WTC11 (cell line): ENCODE measurements around the gene BOLL. TPM values are rescaled to one million over a fixed set of nuclear protein-coding genes. Genes with fewer than 3 reads are reported as not detected.

ENCODE experiments used
- ATAC-seq: fragments of 200-7000 bp; cut with Tn5 transposase; 2 replicates; pipeline ENCODE4 v1.10.0; 2021; ENCODE audit warnings: mild to moderate bottlenecking, moderate library complexity
- CTCF ChIA-PET: fragments of 300-600 bp; sonication (Branson Sonifier 250); formaldehyde crosslinking; loops from one replicate; lab custom pipeline; 2021; ENCODE audit warnings: antibody characterized with exemption; lab: Charles Lee
- POLR2A ChIA-PET: fragments of 350-600 bp; sonication (Branson Sonifier 250); formaldehyde crosslinking; loops from one replicate; lab custom pipeline; 2021; ENCODE audit warnings: antibody characterized with exemption; lab: Charles Lee
- DNase-seq: peaks from one replicate; pipeline ENCODE4 v3.0.0; 2021; ENCODE audit warnings: low spot score
- H3K27ac Mint-ChIP-seq: 2 replicates; pipeline ENCODE4 v1.8.0; 2021; ENCODE audit warnings: mixed read lengths
- H3K27me3 Mint-ChIP-seq: 2 replicates; pipeline ENCODE4 v1.8.0; 2021; ENCODE audit warnings: low read depth, mild to moderate bottlenecking, moderate library complexity, mixed read lengths
- H3K36me3 Mint-ChIP-seq: 2 replicates; pipeline ENCODE4 v1.8.0; 2021; ENCODE audit warnings: mixed read lengths
- H3K4me1 Mint-ChIP-seq: 2 replicates; pipeline ENCODE4 v1.8.0; 2022; ENCODE audit warnings: mixed read lengths
- H3K4me3 Mint-ChIP-seq: 2 replicates; pipeline ENCODE4 v1.8.0; 2021; ENCODE audit warnings: mild to moderate bottlenecking, moderate library complexity, mixed read lengths
- H3K9me3 Mint-ChIP-seq: 2 replicates; pipeline ENCODE4 v1.8.0; 2021; ENCODE audit warnings: mixed read lengths
- CBFB ChIP-seq: sonication (generic); formaldehyde crosslinking; IDR thresholded peaks from 2 replicates; pipeline ENCODE4 v1.8.1; 2022; ENCODE audit warnings: mild to moderate bottlenecking, low read depth, missing genetic modification reagents
- CREB1 ChIP-seq: sonication (generic); formaldehyde crosslinking; IDR thresholded peaks from 2 replicates; pipeline ENCODE4 v1.8.0; 2023; ENCODE audit warnings: mild to moderate bottlenecking, missing genetic modification reagents
- FOXJ3 ChIP-seq: sonication (generic); formaldehyde crosslinking; IDR thresholded peaks from 2 replicates; pipeline ENCODE4 v1.9.0; 2021; ENCODE audit warnings: missing genetic modification reagents, mild to moderate bottlenecking, borderline replicate concordance
- PRRX2 ChIP-seq: fragments of 250-450 bp; sonication (Bioruptor Pico); IDR thresholded peaks from 2 replicates; pipeline ENCODE4 v1.8.0; 2021; ENCODE audit warnings: mild to moderate bottlenecking
- SOX15 ChIP-seq: fragments of 250-450 bp; sonication (Bioruptor Pico); IDR thresholded peaks from 2 replicates; pipeline ENCODE4 v1.9.0; 2021; ENCODE audit warnings: mild to moderate bottlenecking
- SP1 ChIP-seq: sonication (generic); formaldehyde crosslinking; conservative IDR thresholded peaks from 2 replicates; pipeline ENCODE4 v1.8.1; 2022; ENCODE audit warnings: missing genetic modification reagents
- TEAD1 ChIP-seq: sonication (generic); formaldehyde crosslinking; IDR thresholded peaks from 2 replicates; pipeline ENCODE4 v1.8.0; 2022; ENCODE audit warnings: mild to moderate bottlenecking, missing genetic modification reagents
- TP53 ChIP-seq: sonication (generic); formaldehyde crosslinking; IDR thresholded peaks from 2 replicates; pipeline ENCODE4 v1.8.1; 2023; ENCODE audit warnings: mild to moderate bottlenecking, missing genetic modification reagents
- ZNF232 ChIP-seq: sonication (generic); formaldehyde crosslinking; IDR thresholded peaks from 2 replicates; pipeline ENCODE4 v1.8.0; 2022; ENCODE audit warnings: mild to moderate bottlenecking, missing genetic modification reagents
- ZNF416 ChIP-seq: fragments of 250-450 bp; sonication (Bioruptor Pico); IDR thresholded peaks from 2 replicates; pipeline ENCODE4 v1.9.0; 2021; ENCODE audit warnings: mild to moderate bottlenecking, inconsistent platforms
- ZNF671 ChIP-seq: fragments of 250-450 bp; sonication (Bioruptor Pico); IDR thresholded peaks from 2 replicates; pipeline ENCODE4 v1.8.0; 2021; ENCODE audit warnings: mild to moderate bottlenecking
- total RNA-seq: library from RNA; stranded (reverse); gene quantifications from 3 replicates; pipeline ENCODE4 v1.2.3, GENCODE V29; 2021
- TF ChIP-seq, protein P1 (sequence below): sonication (generic); formaldehyde crosslinking; IDR thresholded peaks from 2 replicates; pipeline ENCODE4 v1.8.1; 2023; ENCODE audit warnings: mild to moderate bottlenecking, missing genetic modification reagents
- TF ChIP-seq, protein P2 (sequence below): fragments of 250-450 bp; sonication (Bioruptor Pico); conservative IDR thresholded peaks from 2 replicates; pipeline ENCODE4 v1.9.0; 2021; ENCODE audit warnings: mild to moderate bottlenecking
- TF ChIP-seq, protein P3 (sequence below): sonication (generic); formaldehyde crosslinking; IDR thresholded peaks from 2 replicates; pipeline ENCODE4 v1.8.1; 2023; ENCODE audit warnings: mild to moderate bottlenecking, missing genetic modification reagents, borderline replicate concordance
- TF ChIP-seq, protein P4 (sequence below): sonication (generic); formaldehyde crosslinking; IDR thresholded peaks from 2 replicates; pipeline ENCODE4 v1.8.0; 2022; ENCODE audit warnings: mild to moderate bottlenecking, missing genetic modification reagents
- TF ChIP-seq, protein P5 (sequence below): sonication (generic); formaldehyde crosslinking; IDR thresholded peaks from 2 replicates; pipeline ENCODE4 v1.8.1; 2022; ENCODE audit warnings: low read depth, missing genetic modification reagents, borderline replicate concordance
- TF ChIP-seq, protein P6 (sequence below): sonication (generic); formaldehyde crosslinking; conservative IDR thresholded peaks from 2 replicates; pipeline ENCODE4 v1.8.1; 2022; ENCODE audit warnings: mild to moderate bottlenecking, missing genetic modification reagents
- TF ChIP-seq, protein P7 (sequence below): fragments of 250-450 bp; sonication (Bioruptor Pico); IDR thresholded peaks from 2 replicates; pipeline ENCODE4 v2.1.2; 2022; ENCODE audit warnings: mild to moderate bottlenecking, moderate library complexity
- TF ChIP-seq, protein P8 (sequence below): sonication (generic); formaldehyde crosslinking; IDR thresholded peaks from 2 replicates; pipeline ENCODE4 v1.8.1; 2023; ENCODE audit warnings: mild to moderate bottlenecking, moderate library complexity, missing genetic modification reagents

Gene BOLL
- total RNA-seq, 1 experiment from 2014 or later: 0.13 TPM

DNA sequence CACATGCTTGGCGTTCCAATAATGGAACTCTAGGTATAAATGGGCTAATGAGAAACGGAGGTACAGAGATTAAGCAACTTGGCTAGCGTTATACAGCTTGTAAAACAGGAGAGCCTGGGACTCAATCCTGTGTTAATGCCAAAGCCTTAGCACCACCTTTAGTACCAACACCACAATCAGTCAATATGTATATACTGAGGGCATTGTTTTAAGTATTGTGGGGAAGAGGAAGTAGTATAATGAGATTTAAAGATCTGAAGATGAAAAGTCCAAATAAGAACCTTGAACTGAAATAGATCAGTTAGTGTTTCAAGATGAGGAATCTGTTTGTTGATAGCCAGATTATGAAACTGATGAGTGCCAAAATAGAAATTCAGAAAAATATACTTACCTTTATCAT lies 71.8 kb downstream of the BOLL start (continued):
- TF ChIP-seq, protein P1, sequence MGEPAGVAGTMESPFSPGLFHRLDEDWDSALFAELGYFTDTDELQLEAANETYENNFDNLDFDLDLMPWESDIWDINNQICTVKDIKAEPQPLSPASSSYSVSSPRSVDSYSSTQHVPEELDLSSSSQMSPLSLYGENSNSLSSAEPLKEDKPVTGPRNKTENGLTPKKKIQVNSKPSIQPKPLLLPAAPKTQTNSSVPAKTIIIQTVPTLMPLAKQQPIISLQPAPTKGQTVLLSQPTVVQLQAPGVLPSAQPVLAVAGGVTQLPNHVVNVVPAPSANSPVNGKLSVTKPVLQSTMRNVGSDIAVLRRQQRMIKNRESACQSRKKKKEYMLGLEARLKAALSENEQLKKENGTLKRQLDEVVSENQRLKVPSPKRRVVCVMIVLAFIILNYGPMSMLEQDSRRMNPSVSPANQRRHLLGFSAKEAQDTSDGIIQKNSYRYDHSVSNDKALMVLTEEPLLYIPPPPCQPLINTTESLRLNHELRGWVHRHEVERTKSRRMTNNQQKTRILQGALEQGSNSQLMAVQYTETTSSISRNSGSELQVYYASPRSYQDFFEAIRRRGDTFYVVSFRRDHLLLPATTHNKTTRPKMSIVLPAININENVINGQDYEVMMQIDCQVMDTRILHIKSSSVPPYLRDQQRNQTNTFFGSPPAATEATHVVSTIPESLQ (CRISPR knock-in tag): no peak
- no peak for TF ChIP-seq FOXJ3 (CRISPR knock-in tag)
- TF ChIP-seq PRRX2 (CRISPR knock-in tag): no peak
- no peak for TF ChIP-seq ZNF232
- TF ChIP-seq SP1: no peak
- TF ChIP-seq, protein P2, sequence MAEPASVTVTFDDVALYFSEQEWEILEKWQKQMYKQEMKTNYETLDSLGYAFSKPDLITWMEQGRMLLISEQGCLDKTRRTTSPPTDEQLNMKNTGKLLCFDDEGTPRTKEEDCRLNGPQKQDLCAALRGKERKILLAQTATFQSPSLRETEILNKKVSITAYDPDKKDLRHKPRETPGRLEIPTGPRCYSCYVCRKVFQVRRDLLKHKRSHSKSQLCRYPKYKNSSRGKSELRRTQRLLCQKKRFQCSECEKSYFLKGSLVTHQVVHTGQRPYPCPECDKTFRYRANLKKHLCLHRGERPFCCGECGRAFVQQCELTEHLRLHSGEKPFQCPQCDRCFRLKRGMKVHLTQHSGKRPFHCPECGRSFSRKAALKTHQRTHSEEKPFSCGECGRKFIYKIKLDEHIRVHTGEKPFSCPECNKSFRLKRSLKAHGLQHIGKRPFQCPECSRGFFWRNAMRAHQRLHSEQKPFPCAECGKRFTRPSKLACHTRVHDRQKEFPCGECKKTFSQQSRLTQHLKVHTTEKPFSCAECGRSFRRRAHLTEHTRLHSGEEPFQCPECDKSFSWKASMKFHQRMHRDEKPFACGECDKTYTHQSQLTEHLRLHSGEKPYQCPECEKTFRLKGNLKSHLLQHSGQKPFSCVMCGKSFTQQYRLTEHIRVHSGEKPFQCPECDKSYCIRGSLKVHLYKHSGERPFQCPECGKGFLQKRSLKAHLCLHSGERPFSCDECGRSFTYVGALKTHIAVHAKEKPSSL (CRISPR knock-in tag): no peak
- TF ChIP-seq, all 79 proteins: peak for 0

DNA sequence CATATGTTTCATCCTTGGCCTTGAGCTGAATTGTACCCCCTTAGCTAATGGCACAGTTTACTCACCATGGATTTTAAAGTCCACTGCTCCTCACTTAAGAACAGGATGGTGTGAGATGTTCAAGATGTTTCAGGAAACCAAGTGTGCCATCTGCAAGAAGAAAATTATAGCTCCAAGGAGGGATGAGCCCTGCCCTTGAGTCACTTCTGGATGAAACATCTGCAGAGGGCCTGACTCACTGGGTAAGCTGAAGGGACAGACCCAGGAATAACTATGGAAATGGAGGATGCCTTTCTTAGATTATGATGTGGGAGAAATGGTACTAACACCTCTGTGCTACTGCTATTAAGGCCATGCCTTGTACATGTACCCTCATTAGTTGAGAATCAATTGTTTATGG lies 73.5 kb downstream of the BOLL start:
- Mint-ChIP-seq H3K9me3 (no peaks in the 10 kb centered on the region), H3K4me1 (peaks cover 27% of the 10 kb centered on the region), H3K27ac (no peak overlapping the region; the same call in 1 of the 2 replicates), H3K4me3 (no peak overlapping the region), H3K36me3 (peaks cover 43% of the 10 kb centered on the region), H3K27me3 (no peaks in the 10 kb centered on the region)
- ChIA-PET CTCF (no interaction called here), POLR2A (no interaction called here)
- no peak for TF ChIP-seq ZNF416 (CRISPR knock-in tag)
- TF ChIP-seq SOX15 (CRISPR knock-in tag): no peak
- no peak for TF ChIP-seq CBFB (CRISPR knock-in tag)
- TF ChIP-seq, protein P3, sequence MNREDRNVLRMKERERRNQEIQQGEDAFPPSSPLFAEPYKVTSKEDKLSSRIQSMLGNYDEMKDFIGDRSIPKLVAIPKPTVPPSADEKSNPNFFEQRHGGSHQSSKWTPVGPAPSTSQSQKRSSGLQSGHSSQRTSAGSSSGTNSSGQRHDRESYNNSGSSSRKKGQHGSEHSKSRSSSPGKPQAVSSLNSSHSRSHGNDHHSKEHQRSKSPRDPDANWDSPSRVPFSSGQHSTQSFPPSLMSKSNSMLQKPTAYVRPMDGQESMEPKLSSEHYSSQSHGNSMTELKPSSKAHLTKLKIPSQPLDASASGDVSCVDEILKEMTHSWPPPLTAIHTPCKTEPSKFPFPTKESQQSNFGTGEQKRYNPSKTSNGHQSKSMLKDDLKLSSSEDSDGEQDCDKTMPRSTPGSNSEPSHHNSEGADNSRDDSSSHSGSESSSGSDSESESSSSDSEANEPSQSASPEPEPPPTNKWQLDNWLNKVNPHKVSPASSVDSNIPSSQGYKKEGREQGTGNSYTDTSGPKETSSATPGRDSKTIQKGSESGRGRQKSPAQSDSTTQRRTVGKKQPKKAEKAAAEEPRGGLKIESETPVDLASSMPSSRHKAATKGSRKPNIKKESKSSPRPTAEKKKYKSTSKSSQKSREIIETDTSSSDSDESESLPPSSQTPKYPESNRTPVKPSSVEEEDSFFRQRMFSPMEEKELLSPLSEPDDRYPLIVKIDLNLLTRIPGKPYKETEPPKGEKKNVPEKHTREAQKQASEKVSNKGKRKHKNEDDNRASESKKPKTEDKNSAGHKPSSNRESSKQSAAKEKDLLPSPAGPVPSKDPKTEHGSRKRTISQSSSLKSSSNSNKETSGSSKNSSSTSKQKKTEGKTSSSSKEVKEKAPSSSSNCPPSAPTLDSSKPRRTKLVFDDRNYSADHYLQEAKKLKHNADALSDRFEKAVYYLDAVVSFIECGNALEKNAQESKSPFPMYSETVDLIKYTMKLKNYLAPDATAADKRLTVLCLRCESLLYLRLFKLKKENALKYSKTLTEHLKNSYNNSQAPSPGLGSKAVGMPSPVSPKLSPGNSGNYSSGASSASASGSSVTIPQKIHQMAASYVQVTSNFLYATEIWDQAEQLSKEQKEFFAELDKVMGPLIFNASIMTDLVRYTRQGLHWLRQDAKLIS: no peak
- TF ChIP-seq TEAD1: no peak
- no peak for TF ChIP-seq ZNF671 (CRISPR knock-in tag)
- TF ChIP-seq, protein P4, sequence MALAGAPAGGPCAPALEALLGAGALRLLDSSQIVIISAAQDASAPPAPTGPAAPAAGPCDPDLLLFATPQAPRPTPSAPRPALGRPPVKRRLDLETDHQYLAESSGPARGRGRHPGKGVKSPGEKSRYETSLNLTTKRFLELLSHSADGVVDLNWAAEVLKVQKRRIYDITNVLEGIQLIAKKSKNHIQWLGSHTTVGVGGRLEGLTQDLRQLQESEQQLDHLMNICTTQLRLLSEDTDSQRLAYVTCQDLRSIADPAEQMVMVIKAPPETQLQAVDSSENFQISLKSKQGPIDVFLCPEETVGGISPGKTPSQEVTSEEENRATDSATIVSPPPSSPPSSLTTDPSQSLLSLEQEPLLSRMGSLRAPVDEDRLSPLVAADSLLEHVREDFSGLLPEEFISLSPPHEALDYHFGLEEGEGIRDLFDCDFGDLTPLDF: no peak
- TF ChIP-seq, protein P5, sequence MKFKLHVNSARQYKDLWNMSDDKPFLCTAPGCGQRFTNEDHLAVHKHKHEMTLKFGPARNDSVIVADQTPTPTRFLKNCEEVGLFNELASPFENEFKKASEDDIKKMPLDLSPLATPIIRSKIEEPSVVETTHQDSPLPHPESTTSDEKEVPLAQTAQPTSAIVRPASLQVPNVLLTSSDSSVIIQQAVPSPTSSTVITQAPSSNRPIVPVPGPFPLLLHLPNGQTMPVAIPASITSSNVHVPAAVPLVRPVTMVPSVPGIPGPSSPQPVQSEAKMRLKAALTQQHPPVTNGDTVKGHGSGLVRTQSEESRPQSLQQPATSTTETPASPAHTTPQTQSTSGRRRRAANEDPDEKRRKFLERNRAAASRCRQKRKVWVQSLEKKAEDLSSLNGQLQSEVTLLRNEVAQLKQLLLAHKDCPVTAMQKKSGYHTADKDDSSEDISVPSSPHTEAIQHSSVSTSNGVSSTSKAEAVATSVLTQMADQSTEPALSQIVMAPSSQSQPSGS: no peak
- TF ChIP-seq, protein P6, sequence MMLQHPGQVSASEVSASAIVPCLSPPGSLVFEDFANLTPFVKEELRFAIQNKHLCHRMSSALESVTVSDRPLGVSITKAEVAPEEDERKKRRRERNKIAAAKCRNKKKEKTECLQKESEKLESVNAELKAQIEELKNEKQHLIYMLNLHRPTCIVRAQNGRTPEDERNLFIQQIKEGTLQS: no peak
- no peak for TF ChIP-seq TP53 (CRISPR knock-in tag)
- TF ChIP-seq, protein P7, sequence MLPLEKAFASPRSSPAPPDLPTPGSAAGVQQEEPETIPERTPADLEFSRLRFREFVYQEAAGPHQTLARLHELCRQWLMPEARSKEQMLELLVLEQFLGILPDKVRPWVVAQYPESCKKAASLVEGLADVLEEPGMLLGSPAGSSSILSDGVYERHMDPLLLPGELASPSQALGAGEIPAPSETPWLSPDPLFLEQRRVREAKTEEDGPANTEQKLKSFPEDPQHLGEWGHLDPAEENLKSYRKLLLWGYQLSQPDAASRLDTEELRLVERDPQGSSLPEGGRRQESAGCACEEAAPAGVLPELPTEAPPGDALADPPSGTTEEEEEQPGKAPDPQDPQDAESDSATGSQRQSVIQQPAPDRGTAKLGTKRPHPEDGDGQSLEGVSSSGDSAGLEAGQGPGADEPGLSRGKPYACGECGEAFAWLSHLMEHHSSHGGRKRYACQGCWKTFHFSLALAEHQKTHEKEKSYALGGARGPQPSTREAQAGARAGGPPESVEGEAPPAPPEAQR: no peak
- no peak for TF ChIP-seq CREB1 (CRISPR knock-in tag)
- TF ChIP-seq, protein P8, sequence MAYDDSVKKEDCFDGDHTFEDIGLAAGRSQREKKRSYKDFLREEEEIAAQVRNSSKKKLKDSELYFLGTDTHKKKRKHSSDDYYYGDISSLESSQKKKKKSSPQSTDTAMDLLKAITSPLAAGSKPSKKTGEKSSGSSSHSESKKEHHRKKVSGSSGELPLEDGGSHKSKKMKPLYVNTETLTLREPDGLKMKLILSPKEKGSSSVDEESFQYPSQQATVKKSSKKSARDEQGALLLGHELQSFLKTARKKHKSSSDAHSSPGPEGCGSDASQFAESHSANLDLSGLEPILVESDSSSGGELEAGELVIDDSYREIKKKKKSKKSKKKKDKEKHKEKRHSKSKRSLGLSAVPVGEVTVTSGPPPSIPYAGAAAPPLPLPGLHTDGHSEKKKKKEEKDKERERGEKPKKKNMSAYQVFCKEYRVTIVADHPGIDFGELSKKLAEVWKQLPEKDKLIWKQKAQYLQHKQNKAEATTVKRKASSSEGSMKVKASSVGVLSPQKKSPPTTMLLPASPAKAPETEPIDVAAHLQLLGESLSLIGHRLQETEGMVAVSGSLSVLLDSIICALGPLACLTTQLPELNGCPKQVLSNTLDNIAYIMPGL (CRISPR knock-in tag): no peak
- ATAC-seq (no peak), DNase-seq (no peak)
